Hepatocyte (in vitro differentiated cells): ENCODE measurements around the gene LIG3. TPM values are rescaled to one million over a fixed set of nuclear protein-coding genes. Genes with fewer than 3 reads are reported as not detected.

ENCODE experiments used
- DNase-seq: peaks from one replicate; pipeline ENCODE4 v3.0.0-alpha.2; 2016; ENCODE audit warnings: low spot score
- H2AFZ ChIP-seq: fragments of 200-600 bp; sonication (generic); 2 replicates; pipeline ENCODE4 v1.6.0; 2016; ENCODE audit warnings: antibody characterized with exemption, mild to moderate bottlenecking
- H3K27ac ChIP-seq: fragments of 200-600 bp; sonication (generic); 2 replicates; pipeline ENCODE4 v1.5.1; 2016; ENCODE audit warnings: mild to moderate bottlenecking
- H3K27me3 ChIP-seq: fragments of 200-600 bp; sonication (generic); 2 replicates; pipeline ENCODE4 v1.6.1; 2016
- H3K36me3 ChIP-seq: fragments of 200-600 bp; sonication (generic); replicated peaks from 2 replicates; pipeline ENCODE4 v1.5.1; 2016; ENCODE audit warnings: low read depth; ENCODE audit not compliant: insufficient read depth
- H3K4me1 ChIP-seq: fragments of 200-600 bp; sonication (generic); 2 replicates; pipeline ENCODE4 v1.5.1; 2016; ENCODE audit warnings: mild to moderate bottlenecking, moderate library complexity; ENCODE audit not compliant: insufficient read depth
- H3K4me2 ChIP-seq: fragments of 200-600 bp; sonication (generic); 2 replicates; pipeline ENCODE4 v1.6.0; 2016
- H3K4me3 ChIP-seq: fragments of 200-600 bp; sonication (generic); 2 replicates; pipeline ENCODE4 v1.5.1; 2016; ENCODE audit warnings: mild to moderate bottlenecking
- H3K79me2 ChIP-seq: fragments of 200-600 bp; sonication (generic); 2 replicates; pipeline ENCODE4 v1.6.0; 2017; ENCODE audit warnings: mild to moderate bottlenecking
- H3K9me2 ChIP-seq: fragments of 200-600 bp; sonication (generic); replicated peaks from 2 replicates; pipeline ENCODE4 v1.6.0; 2017; ENCODE audit warnings: mild to moderate bottlenecking; ENCODE audit not compliant: insufficient read depth
- H3K9me3 ChIP-seq: fragments of 200-600 bp; sonication (generic); 2 replicates; pipeline ENCODE4 v1.5.1; 2016; ENCODE audit warnings: low read depth, mild to moderate bottlenecking
- H4K20me1 ChIP-seq: fragments of 200-600 bp; sonication (generic); 2 replicates; pipeline ENCODE4 v1.6.0; 2016; ENCODE audit warnings: mild to moderate bottlenecking; ENCODE audit not compliant: insufficient read depth, poor library complexity, severe bottlenecking
- EZH2 ChIP-seq: fragments of 200-600 bp; sonication (generic); IDR thresholded peaks from 2 replicates; pipeline ENCODE4 v1.6.1; 2016; ENCODE audit warnings: antibody characterized with exemption, mild to moderate bottlenecking, borderline replicate concordance
- EZH2phosphoT487 ChIP-seq: fragments of 200-600 bp; sonication (generic); IDR thresholded peaks from one replicate; pipeline ENCODE4 v1.6.1; 2018; ENCODE audit warnings: antibody characterized with exemption, mild to moderate bottlenecking, low read depth, moderate library complexity; ENCODE audit not compliant: unreplicated experiment, severe bottlenecking
- WGBS: methylation state at CpG from one replicate; pipeline ENCODE4 v1.1.6; 2016; ENCODE audit warnings: low lambda C conversion rate; ENCODE audit errors: missing lambda C conversion rate; 5-methylcytosine and 5-hydroxymethylcytosine counted together
- polyA plus RNA-seq: library from polyadenylated mRNA; unstranded; fragments of >200 nt; fragmentation: Nextera tagmentation; extraction: Ambion mirVana; gene quantifications from 2 replicates; pipeline ENCODE4 v1.2.1, GENCODE V29; 2016
- total RNA-seq: library from RNA; depleted of rRNA; stranded (reverse); fragments of >200 nt; gene quantifications from 2 replicates; pipeline ENCODE4 v1.2.3, GENCODE V29; 2014
- TF ChIP-seq, protein P1 (sequence below): fragments of 200-600 bp; sonication (generic); IDR thresholded peaks from 2 replicates; pipeline ENCODE4 v1.5.1; 2016; ENCODE audit warnings: antibody characterized with exemption, mild to moderate bottlenecking; ENCODE audit not compliant: poor library complexity

LIG3 gene
- total and polyA plus RNA-seq, 2 experiments from 2014 or later: 15.7 to 31.6 TPM

- peaks cover 37% of the 10 kb centered on the region for H3K4me1 ChIP-seq
These were observed 69.9 kb downstream of the LIG3 start for GRCh38 chr17:35050170-35050569.

GRCh38 chr17:35051183-35051578 is 70.9 kb downstream of the LIG3 start:
- Histone ChIP-seq H3K36me3 (no peaks in the 10 kb centered on the region), H3K27me3 (no peaks in the 10 kb centered on the region), H3K4me2 (peak overlapping the region; percentile 70), H3K4me1 (peaks cover 37% of the 10 kb centered on the region), H2AFZ (no peak overlapping the region), H3K4me3 (no peak overlapping the region), H3K79me2 (peaks cover 72% of the 10 kb centered on the region), H3K9me2 (no peaks in the 10 kb centered on the region), H4K20me1 (peaks cover 14% of the 10 kb centered on the region), H3K27ac (peak overlapping the region; percentile 80), H3K9me3 (no peaks in the 10 kb centered on the region)
- 23% methylated on average over 2 of the region's 2 CpGs for WGBS
- no peak for TF ChIP-seq EZH2
- no peak for TF ChIP-seq EZH2phosphoT487
- TF ChIP-seq, protein P1, sequence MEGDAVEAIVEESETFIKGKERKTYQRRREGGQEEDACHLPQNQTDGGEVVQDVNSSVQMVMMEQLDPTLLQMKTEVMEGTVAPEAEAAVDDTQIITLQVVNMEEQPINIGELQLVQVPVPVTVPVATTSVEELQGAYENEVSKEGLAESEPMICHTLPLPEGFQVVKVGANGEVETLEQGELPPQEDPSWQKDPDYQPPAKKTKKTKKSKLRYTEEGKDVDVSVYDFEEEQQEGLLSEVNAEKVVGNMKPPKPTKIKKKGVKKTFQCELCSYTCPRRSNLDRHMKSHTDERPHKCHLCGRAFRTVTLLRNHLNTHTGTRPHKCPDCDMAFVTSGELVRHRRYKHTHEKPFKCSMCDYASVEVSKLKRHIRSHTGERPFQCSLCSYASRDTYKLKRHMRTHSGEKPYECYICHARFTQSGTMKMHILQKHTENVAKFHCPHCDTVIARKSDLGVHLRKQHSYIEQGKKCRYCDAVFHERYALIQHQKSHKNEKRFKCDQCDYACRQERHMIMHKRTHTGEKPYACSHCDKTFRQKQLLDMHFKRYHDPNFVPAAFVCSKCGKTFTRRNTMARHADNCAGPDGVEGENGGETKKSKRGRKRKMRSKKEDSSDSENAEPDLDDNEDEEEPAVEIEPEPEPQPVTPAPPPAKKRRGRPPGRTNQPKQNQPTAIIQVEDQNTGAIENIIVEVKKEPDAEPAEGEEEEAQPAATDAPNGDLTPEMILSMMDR: no peak
- no peak for DNase-seq

More at GRCh38 chr17:35050170-35050569, 69.9 kb downstream of the LIG3 start:
- DNase-seq: no peak
- Histone ChIP-seq H3K36me3 (no peaks in the 10 kb centered on the region), H3K27ac (no peak overlapping the region), H3K4me3 (no peak overlapping the region), H3K9me3 (no peaks in the 10 kb centered on the region), H4K20me1 (peaks cover 17% of the 10 kb centered on the region), H3K27me3 (no peaks in the 10 kb centered on the region), H3K9me2 (no peaks in the 10 kb centered on the region), H3K4me2 (no peak overlapping the region), H2AFZ (no peak overlapping the region), H3K79me2 (peaks cover 78% of the 10 kb centered on the region)
- TF ChIP-seq EZH2 (no peak), EZH2phosphoT487 (no peak)
- TF ChIP-seq, protein P1: no peak
- WGBS: 100% methylated on average over 2 of the region's 2 CpGs

DNA sequence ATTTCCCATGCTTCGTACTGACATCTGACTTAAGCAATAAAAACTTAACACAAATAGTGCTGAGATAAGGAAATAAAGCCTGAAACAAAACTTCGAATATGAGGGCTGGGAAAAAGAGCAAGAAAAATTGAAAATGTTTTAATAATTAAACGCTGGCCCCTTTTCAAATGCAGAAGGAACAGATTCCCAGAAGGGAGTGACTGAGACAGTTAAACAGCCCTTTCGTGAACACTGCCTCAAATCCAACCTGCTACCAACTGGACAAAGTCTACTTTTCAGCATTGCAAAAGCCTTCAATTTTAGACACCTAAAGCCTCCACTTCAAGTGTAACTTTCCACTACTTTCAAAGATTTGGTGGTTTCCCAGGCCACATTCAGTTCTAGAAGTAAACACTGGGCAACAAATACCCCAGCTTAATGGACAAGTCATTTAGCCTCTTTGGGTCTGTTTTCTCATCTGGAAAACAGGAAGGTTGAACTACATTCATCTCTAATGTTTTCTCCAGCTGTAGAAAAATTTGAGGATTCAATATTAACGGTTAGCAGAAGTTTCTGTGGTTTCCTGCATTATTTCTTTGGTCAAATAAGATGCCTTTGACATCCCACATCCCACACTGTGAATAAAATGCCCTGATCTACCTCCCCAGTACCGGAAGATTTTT is 71.4 kb downstream of the LIG3 start:
- peak overlapping the region; percentile 70 for H3K4me2 ChIP-seq
- peaks cover 73% of the 10 kb centered on the region for H3K79me2 ChIP-seq
- H3K4me1 ChIP-seq: peaks cover 33% of the 10 kb centered on the region
- 58% methylated on average over 6 of the region's 6 CpGs for WGBS
- H4K20me1 ChIP-seq: peaks cover 14% of the 10 kb centered on the region
- no peak overlapping the region for H3K4me3 ChIP-seq
- no peak overlapping the region for H2AFZ ChIP-seq
- H3K9me3 ChIP-seq: no peaks in the 10 kb centered on the region
- TF ChIP-seq, protein P1: no peak
- TF ChIP-seq EZH2phosphoT487 (no peak), EZH2 (no peak)
- no peaks in the 10 kb centered on the region for H3K27me3 ChIP-seq
- H3K36me3 ChIP-seq: no peaks in the 10 kb centered on the region
- DNase-seq: peak; percentile 24
- peak overlapping the region; percentile 80 for H3K27ac ChIP-seq
- no peaks in the 10 kb centered on the region for H3K9me2 ChIP-seq

- Histone ChIP-seq H3K4me1 (peaks cover 28% of the 10 kb centered on the region), H4K20me1 (peaks cover 14% of the 10 kb centered on the region), H3K36me3 (no peaks in the 10 kb centered on the region), H3K79me2 (peaks cover 77% of the 10 kb centered on the region), H3K27me3 (no peaks in the 10 kb centered on the region), H2AFZ (no peak overlapping the region), H3K9me2 (no peaks in the 10 kb centered on the region), H3K9me3 (no peaks in the 10 kb centered on the region), H3K4me2 (peak overlapping the region; percentile 70), H3K4me3 (no peak overlapping the region), H3K27ac (peak overlapping the region; percentile 80)
- no peak for DNase-seq
- TF ChIP-seq EZH2phosphoT487 (no peak), EZH2 (no peak)
- TF ChIP-seq, protein P1: no peak
These were observed 71.9 kb downstream of the LIG3 start for GRCh38 chr17:35052241-35052610.
